ENCODE measurements around the gene STARD13.
A peak's percentile ranks its signal among the peaks of the same experiment; 100 is the strongest.

STARD13 gene

DNA sequence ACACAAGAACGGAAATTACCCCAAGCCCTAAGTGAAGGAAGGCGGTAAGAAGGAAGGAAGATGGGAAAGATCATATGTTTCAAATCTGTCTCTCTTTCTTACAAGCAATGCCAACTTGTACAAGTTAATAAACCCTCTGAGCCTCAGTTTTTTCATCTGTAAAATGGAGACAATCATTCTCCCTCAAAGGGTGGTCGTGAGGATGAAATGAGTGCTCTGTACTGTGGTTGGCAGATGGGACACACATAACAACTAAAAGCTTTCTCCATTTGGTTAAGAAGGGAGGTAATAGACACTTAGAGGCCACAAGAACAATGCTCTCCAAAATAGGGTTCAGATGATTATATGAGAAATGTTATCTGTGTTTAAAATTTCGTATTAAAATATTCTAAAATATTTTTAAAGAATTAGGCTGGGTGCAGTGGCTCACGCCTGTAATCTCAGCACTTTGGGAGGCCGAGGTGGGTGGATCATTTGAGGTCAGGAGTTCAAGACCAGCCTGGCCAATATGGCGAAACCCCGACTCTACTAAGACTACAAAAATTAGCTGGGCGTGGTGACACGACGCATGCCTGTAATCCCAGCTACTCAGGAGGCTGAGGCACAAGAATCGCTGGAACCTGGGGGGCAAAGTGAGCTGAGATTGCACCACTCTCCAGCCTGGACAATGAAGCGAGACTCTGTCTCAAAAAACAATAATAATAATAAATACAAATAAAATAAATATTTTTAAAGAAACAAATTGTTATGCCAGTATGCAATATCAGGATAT is 89.7 kb downstream of the STARD13 start:
- no peak for DNase-seq (ENCODE audit: low spot score)

DNA sequence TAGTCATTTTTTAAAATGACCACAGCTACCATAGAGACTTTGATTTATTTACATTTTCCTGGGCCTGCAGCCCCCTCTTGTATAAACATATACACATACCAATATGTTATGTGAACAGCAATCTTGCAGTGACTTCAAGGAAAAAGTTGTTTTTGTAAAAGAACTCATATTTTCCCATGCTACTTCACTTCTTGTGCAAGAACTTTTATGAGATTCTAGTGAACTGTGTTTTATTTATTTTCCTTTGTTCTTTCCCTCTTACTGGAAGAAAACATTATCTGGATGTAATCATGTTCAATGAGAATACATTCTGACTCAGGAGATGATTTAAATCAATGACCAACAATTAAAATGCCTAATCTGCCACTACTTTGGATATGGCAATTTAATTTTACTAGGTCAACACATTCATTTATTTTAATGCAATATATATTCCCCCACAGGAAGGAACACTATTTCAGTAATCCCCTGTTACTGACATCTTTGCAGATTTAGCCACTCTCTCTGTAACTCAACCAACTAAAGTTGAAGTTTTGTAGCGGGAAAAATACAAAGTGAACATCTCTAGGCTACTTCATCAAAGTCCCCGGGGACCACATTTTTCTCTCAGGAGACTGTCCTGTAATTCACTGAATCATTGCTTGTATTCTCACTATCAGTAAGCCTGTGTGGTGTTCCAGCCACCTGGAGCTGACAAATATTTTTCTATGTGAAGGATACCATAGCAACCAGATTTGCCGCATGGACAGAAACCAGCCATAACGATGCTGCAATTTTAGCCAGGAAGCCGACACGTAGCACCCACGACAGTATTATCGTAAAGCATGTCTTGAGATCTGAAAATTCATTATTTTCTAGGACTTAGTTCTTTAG is 90.5 kb downstream of the STARD13 start:
- DNase-seq (ENCODE audit: low spot score): no peak

DNA sequence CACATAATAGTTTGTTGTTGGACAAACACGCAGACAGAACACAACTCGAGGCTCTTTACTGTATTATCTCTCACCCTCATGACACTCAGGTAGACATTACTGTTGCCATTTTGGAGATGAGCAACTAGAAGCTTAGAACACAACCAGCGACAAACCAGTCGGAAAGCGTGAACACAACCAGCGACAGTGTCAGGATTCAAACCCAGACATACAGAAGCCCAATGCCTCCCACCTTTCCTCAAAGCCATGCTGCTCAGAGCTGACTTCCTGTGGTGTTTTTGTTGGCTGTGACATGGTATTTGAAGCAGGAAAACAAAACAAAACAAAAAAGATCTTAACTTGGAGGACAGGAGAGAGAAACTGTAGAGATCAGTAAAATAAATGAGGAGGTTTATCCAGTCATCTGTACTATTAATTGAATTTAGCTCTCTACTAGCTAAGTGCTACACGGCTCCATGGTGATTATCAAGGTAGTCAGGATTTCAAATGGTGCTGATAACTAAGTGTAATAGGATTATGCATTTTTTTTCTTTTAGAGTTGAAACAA is 92.1 kb downstream of the STARD13 start:
- DNase-seq (ENCODE audit: low spot score): no peak

DNA sequence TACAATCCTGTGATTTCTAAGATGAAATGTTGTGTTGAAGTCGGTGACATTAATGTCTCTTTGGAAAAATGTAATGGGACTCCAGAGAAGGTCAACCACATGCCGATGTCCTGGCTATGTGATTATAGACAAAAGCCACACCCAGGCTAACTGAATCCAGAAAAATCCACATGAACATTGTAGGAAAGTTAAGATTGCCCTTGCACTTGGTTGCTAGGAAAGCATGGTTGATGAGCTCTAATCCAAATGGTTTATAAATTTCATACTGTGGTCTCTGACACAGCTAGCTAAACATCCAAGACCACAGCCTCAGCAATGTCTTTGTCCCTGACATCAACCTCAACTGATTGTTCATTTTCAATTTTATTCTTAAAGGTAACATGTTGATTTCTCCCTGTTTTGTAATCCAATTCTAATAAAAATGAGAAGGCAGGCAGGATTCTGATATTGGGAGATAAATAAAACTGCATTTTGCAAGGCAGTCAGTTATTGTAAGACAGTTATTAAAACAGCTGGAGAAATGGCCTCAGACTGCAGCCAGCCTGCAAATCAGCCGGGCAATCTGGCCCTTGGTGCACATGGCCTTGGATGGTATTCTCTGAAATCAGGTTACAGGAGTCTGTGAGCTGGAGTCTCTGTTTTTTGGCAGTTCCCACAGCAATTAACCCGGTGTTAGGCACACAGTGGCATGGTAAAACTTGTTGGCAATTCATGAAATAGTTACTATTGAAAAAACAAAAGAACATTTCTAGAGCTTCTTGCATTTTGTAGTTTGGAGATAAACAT is 93.9 kb downstream of the STARD13 start:
- DNase-seq (ENCODE audit: low spot score): no peak

DNA sequence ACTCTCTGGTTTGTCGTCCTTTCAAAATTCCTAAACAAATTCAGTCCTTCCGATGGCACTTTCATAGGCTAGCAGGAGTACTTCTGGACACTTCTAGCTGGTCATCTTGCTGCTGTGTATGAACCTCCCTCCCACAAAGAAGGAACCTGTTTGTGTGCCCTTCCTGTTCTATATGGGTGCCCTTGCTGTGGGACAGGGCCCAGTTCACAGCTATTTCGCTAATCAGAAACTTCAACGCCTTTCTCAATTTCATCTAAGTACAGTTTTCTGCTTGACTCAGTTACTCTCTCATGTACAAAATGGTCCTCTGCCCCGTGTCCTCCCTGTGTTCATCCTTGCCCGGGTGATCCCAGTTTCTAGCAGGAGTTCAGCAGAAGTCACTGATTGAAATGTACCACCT is 96.1 kb downstream of the STARD13 start:
- no peak for DNase-seq (ENCODE audit: low spot score)

DNA sequence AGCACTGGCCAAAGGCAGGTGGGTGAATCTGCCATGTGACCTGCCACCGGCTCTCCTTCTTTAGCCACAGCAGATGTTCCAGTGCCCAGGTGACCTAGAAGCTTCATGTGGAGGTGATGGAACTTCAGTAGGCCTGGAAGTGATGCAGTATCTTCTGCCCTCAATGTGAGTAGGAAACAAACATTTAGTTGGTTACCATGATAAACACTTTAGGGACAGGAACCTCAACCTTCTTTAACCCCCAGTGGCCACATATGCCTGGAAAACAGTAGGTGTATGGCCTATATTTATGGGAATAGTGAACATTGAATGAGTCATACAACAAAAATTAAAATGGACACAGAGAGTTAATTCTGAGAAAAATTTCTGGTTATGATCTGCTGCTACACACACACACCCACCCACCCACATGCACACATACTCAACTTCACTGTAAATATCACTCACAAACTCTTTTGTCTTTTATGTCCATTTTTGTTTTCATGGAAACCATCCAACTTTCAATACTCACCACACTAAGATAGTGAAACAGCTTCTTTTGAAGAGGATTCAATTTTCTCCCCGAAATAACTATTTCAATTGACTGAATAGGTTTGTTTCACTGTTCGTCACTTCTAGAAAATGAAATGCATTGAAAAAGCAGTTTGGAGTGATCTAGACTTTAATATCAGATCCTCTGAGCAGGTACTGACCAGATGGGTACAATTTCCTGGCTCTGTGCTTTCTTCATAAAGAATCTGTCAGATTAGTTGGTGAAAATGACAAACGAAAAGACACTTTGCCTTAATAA is 97.3 kb downstream of the STARD13 start:
- no peak for DNase-seq (ENCODE audit: low spot score)

DNA sequence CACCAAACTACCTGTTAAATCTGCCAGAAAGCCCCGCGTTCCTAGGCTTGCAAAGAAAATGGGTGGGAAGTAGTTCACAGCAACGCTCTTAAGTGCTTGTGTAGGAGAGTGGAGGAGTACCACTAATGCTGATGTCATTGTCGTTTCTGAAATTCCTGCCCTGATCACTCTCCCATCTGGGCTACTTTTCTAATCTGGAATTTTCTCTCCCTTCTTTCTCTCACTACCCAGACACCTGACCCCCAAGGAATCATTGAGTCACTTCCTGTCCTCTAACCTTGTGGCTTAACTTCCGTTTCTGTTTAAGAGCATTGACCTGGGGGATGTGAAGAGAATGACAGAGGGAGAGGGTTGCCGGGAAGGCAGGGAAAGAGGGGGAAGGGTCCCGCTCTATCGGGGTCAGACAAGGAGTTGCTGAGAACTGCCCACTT is 98.7 kb downstream of the STARD13 start:
- no peak for DNase-seq (ENCODE audit: low spot score)

DNA sequence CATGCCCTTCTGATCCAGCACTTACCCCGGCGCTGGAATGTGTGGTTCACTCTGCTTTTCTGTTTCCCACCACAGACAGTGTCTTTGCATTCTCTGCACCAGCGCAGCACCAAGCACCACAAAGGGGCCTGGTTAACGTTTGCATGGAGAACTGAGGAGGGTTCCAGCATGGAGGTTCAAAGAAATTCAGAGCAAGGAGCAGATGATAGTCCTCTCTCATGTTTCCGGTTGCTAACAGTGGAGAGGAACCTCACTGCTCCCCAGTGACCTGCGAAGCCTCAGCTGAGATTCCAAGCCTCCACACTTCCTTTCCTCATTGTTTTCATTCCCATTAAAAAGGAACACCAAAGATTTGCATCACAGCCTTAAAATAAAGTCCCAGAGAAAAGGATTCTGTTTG is 99.7 kb downstream of the STARD13 start:
- DNase-seq (ENCODE audit: low spot score): no peak

DNA sequence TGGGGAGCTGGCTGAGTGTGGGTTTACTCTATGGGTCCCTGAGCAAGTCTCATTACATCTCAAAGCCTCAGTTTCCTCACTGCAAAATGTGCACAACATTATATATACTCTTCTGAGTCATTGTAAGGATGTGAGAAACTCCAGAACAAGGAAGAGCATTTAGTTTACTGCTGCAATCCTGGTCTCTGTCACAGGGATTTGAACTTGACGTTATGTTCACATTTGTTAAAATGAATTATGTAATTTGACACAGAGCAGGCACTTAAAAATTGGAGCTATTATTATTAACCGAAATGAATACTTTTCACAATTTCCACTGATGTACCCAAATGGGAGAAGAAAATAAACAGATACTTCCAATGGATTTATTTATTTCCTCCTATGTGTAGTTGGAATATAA is 101.0 kb downstream of the STARD13 start:
- DNase-seq (ENCODE audit: low spot score): no peak

DNA sequence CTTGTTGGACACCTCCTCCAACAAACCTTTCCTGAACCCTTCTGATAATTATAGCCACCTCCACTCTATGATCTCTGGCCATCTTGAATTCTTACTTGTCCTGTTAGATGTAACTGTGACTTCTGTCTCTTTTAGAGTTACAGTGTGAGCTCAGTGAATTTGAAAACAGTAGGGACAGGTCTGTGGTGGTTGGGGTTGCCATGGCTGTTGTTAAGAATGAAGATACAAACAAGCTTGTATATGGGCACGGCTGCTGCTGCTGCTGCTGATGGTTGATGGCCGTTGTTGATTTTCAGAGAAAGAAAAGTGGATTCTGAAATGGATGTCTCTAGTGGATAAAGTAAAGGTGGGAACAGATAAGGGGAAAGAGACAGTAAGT is 101.5 kb downstream of the STARD13 start:
- DNase-seq (ENCODE audit: low spot score): no peak

DNA sequence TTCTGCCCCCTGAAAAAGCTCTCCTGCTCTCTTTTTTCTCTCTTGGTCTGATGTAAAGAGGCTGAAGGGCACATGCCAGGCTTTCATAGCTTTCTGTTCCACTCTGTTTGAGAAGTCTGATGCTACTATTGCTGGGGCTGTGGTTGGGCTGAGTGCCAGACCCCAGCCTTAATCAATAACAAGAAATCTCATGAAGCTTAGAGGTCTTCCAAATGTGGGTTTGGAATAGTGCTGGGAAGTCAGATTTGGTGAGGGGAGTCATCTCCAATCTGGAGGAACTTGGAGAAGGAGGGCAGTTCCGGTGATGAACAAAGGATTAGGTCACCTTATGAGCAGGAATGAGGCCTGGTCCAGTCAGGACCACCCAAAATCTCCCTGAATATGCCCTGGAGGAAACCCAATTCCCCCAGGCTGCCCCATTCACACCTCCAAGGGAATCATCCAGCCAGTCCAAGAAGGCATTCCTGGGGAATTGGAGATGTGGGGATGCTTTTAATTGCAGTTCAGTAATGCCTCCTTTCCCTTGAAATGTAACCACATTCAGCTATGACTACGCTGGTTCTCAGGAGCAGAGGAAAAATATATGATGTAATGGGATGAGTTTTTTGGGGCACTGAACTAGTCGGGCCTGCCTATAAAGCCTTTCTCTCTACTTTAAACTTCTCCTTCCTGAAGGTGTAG is 102.0 kb downstream of the STARD13 start:
- no peak for DNase-seq (ENCODE audit: low spot score)

DNA sequence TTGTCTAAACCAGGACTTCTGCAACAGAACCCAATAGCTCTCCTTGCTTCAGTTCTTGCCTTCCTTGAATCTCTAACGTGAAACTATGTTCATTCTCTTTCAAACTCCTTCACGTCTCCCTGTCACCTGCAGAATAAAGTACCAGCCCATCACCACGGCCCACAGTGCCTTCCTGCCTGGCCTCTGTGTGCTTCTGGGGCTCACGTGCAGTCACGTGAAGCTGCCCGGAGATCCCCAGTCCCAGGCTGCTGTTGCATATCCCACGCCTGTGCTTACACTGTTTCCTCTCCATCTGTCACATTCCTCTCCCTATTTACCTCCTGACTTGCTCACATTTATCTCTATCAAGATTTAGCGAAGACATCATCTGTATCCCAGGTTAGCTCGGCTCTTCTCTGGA is 102.8 kb downstream of the STARD13 start:
- DNase-seq (ENCODE audit: low spot score): no peak

DNA sequence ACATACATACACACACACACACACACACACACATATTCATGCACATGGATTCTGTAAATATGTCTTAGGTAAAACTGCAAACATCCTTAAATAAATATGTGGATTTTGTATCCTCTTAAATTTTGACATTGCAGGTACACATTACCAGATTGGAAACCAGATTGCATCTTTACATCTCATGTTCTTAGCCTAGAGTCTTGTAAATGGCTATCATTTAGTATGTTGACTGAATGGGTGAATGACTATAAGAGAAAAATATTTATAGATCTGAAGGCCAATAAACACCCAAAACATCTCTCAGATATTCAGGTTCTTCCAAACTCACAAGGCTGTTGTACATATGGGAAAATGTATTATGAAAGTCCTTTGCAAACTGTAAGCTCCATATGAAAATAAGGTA is 104.3 kb downstream of the STARD13 start:
- no peak for DNase-seq (ENCODE audit: low spot score)

DNA sequence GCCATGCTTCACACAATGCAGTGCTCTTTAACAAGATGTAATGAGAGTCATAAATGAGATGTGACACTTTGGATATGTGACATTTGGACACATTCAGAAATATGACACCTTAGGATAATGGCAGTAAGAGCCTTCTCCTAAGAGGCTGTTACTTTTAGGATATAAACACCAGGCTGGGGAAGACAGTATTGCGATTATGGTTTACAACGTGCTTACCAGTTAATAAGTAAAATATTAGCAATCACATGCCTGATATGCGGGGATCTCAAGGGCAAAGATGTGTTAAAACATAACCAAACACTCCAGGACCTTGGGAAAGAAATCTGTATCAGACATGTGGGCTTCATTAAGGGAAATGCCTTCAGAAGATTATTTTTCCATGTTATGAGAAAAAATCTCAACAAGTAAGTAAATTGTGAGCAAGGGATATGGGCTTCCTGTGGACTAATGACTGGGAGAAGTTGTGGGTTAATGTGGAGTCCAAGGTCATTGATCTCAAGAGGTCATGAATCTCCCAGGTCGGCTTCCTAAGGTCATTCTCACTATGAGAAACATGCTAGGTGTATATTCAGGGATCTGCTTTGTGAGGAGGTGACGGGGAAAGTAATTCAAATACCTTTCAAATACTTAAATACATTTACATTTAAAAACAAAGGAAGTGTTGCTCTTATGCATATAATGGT is 105.3 kb downstream of the STARD13 start:
- DNase-seq (ENCODE audit: low spot score): no peak

DNA sequence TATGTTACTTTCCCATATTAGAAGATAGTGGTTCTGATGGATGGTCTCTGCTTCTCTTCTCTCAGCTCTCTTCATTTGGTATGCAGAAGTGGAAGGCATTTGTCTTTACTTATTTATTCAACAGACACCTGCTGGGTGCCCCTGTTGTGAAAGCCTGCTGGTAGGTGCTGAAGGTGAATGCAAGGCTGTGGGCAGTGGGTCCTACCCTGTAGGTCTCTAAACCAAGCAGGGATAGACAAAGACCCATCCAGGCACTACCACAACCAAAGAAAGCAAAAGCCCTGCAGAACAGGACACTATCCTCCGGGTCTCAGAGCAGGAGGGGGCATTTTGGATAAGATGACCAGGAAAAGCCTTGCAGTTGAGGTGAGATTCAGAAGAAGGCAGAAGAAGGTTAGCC is 106.1 kb downstream of the STARD13 start:
- DNase-seq (ENCODE audit: low spot score): no peak

DNA sequence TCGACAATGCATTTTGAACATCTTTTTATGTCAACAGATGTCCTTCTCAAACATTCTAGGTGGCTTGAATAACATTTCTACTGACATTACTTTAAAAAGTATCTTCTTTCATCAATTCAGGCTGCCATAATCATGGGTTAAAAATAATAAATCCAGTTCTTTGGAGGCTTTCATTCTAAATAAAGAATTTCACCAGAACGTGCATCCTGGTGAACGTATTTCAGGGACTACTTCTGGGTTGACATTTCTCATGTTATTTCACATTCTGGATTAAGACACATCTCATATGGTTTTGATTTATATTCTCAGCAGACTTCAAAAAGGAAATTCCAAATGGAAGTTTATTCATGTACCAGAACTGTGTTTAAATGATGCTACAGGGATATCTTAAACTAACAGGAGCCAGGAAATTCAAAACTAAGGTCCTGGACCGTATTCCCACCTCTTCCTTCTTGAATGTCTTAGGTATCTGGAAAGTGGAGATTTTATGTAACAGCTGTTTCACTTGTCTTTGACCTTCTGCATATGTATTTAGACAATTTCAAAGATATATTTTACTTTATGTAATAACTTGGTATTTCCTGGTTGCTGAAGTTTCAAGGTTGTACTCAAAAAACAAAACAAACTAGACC is 107.2 kb downstream of the STARD13 start:
- DNase-seq (ENCODE audit: low spot score): no peak

DNA sequence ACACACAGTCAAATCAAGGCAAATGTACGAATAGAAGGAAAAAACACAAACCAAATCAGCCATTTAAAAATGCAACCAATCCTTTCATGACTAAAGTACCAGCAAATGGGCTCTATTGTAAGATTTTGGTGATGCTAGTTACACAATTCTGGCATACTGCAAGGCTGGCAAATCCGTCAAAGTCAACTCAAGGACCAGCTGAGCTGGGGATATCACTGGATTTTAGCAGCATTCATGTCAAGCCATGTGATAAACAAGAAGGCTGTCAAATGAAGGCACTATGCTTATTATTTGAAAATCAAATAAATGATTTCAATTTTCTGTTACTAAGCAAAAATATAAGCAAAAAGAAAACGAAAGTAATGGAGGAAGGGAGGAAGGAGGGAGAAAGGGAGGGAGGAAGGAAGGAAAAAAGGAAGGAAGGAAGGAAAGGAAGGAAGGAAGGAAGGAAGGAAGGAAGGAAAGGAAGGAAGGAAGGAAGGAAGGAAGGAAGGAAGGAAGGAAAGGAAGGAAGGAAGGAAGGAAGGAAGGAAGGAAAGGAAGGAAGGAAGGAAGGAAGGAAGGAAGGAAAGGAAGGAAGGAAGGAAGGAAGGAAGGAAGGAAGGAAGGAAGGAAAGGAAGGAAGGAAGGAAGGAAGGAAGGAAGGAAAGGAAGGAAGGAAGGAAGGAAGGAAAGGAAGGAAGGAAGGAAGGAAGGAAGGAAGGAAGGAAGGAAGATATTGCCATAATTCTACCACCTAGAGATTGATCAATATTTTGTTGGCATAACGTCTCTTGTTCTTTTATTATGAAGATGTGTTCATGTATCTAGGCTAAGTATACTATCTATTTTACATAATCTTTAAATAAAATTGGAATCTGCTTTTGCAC is 108.0 kb downstream of the STARD13 start:
- DNase-seq (ENCODE audit: low spot score): peak; percentile 52

DNA sequence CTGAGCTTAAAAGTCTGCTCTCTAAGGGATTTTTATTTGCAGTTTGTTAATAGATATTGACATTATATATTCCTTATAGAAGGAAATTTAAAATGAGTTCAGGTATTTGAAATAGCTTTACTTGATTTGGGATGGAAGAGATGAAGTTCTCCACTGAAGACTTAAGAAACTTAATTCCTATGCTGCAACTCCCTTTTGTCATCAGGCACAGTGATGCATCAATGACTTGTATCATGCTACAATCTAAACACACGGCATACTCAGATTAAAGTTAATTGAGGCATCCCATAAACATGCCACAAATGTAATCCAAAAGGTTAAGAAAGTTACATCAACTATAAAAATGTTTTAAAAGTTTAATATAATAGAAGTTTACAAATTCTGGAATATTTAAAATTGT is 109.0 kb downstream of the STARD13 start:
- DNase-seq (ENCODE audit: low spot score): no peak

DNA sequence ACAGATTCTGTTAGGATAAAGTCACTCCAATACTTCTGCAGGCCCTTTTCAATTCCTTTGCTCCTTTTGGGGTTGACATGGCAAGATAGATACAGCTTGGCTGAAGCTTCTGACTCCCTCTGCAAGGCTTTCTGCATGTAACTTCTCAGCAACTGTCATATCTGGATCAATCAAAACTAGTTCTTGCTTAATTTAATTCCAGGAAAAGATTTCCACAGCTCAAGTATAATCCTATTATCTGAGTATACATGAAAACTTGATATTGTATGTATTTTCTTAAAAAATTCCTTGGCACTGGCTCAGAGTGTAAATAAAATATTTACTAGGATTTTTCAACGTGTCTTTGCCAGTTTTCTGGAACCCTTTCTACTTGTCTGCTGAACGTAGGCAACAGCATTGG is 109.6 kb downstream of the STARD13 start:
- no peak for DNase-seq (ENCODE audit: low spot score)

Data from pons (tissue), 1 donor.